Astrocyte of the spinal cord (primary cell): ENCODE results near the gene CEP89.
A peak's percentile ranks its signal among the peaks of the same experiment; 100 is the strongest.

Source experiments
- DNase-seq: peaks from one replicate; pipeline ENCODE4 v3.0.0; 2011; ENCODE audit warnings: low read depth, low spot score
- H3K4me3 ChIP-seq: 2 replicates; pipeline ENCODE4 v1.5.1; 2011; ENCODE audit warnings: low read depth, mild to moderate bottlenecking, low read length, moderate library complexity
- CTCF ChIP-seq: IDR thresholded peaks from 2 replicates; pipeline ENCODE4 v1.5.1; 2012; ENCODE audit warnings: low read depth, mild to moderate bottlenecking, low read length, inconsistent platforms
- in situ Hi-C: cut with HindIII; loops from 2 replicates; pipeline ENCODE4 v1.10.0; 2017; ENCODE audit warnings: low sequenced_read_pairs

The CEP89 gene

DNA sequence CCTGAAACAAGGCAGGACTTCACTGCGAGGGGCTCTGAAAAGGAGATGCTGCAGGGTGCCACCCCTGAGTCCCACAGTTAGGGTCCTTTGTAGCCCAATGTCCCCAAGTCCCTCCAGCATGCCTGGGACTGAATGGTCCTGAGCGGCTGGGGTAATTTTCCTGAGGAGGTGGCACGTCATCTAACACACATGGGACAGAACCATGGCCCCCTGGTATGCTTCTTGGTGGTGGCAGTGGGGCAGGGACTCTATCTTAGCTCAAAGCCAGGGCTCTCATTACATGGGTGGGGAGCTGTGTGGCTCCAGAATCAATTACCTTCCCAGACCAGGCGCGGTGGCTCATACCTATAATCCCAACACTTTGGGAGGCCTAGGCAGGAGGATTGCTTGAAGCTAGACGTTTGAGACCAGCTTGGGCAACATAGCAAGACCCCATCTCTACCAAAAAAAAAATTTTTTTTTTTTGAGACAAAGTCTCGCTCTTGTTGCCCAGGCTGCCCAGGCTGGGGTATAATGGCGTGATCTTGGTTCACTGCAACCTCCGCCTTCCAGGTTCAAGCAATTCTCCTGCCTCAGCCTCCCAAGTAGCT lies 94.3 kb downstream of the CEP89 start:
- DNase-seq: no peak
- TF ChIP-seq CTCF: no peak
- H3K4me3 ChIP-seq: no peak overlapping the region
- in situ Hi-C loops: no loop called here

DNA sequence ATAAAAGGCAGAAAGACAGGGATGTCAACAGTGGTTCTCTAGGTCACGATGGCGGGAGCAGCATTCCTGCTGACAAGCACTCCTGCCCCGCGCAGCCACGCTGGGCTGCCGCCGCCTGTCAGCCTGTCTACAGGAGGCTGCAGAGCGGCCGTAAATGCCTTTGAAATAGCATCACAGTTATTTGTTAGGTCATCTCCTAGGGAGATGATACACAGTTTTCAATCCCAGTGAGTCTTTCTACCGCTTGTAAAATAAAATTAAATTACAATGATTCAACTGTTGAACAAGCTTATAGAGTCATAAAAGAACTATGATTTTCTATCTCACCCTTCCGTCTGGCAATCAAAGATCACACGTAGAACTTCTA lies 94.9 kb downstream of the CEP89 start:
- peak; percentile 82 for DNase-seq

GRCh38 chr19:32876236-32876918 lies 95.4 kb downstream of the CEP89 start:
- in situ Hi-C loops: no loop called here
- TF ChIP-seq CTCF: no peak
- H3K4me3 ChIP-seq: no peak overlapping the region
- DNase-seq: no peak

More for the DNA sequence above, 94.9 kb downstream of the CEP89 start:
- no peak for TF ChIP-seq CTCF
- no peak overlapping the region for H3K4me3 ChIP-seq
- in situ Hi-C loops: no loop called here

DNA sequence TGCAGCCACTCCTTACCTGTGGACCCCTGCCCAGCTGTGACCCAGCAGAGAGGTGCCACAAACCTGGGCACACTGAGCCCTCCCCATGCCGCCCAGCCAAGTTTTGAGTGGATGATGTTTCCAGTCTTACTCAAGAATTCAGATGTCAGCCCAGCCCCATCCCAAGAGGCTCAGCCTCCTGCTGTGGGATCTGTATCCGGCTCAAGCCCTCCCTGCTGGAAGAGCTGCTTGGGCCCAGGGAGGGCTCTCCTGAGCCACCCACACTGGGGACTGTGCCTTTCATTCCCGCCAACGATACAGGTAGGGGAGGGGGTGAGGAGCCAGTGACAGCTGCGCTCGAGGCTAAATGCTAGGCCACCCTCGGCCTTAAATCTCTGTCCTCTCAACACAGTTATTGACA lies 96.3 kb downstream of the CEP89 start:
- in situ Hi-C loops: no loop called here

DNA sequence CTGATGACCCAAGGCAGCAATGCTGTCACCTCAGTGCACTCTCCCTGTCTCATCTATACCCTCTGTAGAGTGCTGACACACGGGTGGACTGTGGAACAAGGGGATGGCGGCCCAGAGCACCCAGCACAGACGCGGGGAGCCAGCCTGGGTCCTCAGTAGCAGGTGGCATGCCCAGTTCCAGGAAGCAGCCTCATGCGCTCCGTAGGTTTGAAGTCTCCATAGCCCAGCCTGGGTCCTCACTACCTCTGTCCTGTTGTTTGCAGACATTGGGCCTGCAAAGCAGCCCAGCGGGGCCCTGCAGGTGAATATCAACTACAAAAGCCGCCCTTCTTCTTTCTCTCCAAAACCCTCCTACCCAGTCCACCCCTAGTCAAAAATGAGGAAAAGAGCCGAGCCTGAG lies 97.2 kb downstream of the CEP89 start:
- no peak for TF ChIP-seq CTCF
- no peak overlapping the region for H3K4me3 ChIP-seq
- in situ Hi-C loops: no loop called here
- DNase-seq: no peak

More for the DNA sequence above, 96.3 kb downstream of the CEP89 start:
- TF ChIP-seq CTCF: no peak
- no peak for DNase-seq
- no peak overlapping the region for H3K4me3 ChIP-seq

DNA sequence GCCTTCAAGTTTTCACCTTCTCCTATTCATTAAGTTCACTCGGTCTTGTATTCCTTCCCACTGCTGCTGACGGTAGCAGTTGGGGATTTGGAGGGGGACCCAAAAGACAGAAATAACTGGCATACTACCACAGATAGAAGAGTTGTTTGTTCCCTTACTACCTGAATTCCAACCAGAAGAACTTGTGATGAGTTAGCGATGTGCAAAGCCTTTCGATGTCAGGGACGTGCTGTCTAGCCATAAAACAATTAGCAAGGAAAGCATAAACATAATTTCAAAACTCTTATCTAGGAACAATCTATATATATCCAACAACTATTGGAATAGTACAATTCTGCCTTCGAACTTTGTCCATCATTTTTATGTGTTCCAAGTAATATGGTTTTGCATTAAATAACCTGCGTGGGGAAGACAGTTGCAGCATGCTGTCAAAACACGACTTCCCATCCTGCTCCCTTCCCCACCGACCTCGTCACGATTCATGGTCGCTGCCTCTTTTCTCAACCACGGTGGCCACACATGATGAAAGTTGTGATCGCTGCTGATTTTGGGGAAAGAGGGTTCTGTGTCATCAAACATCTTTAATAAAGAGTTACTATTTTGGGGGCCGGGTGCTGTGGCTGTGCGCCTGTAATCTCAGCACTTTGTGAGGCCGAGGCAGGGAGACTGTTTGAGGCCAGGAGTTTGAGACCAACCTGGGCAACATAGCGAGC lies 98.4 kb downstream of the CEP89 start:
- no peak for DNase-seq

More for the DNA sequence above, 98.4 kb downstream of the CEP89 start:
- TF ChIP-seq CTCF: no peak
- in situ Hi-C loops: no loop called here
- H3K4me3 ChIP-seq: no peak overlapping the region
